Measurements from ENCODE around the gene LPP.

DNA sequence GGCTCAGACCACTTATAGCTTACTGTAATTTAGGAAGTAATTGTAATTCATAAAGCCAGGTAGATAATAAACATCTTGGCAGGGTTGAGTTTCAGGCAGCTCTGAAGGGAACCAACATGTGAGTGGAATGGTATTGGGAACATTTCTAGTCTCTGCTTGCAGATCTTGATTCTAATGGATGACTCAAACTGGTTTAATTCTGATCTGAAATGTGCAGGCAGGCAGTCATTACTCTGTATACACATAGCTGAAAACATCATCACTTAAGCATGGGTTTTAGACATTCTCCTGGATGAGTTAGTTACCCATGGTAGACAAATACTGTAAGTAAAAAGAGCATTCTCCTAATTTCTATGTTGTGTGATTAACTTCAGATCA lies 700.8 kb downstream of the LPP start:
- TF ChIP-seq POLR2AphosphoS5 (IDR thresholded peaks at IDR 0.05; ENCODE audit: low read depth, low read length) (no peak), POU2F2 (IDR thresholded peaks at IDR 0.05; ENCODE audit: low read depth, low read length) (no peak)

All from GM12891 (cell line).